Activated CD4-positive, alpha-beta T cell treated with anti-CD3 and anti-CD28 coated beads, Interleukin-2, amount 10 ng/mL, durations not matched to agents 24 days and 14 days (primary cell): Measurements from ENCODE around the gene CTNND2. TPM values are rescaled to one million over a fixed set of nuclear protein-coding genes. Genes with fewer than 3 reads are reported as not detected.

Experiments used
- DNase-seq: peaks from one replicate; pipeline ENCODE4 v3.0.0; 2022
- H3K27ac Mint-ChIP-seq: one replicate; pipeline ENCODE4 v1.8.0; 2022; ENCODE audit warnings: mild to moderate bottlenecking, mixed read lengths
- H3K27me3 Mint-ChIP-seq: one replicate; pipeline ENCODE4 v1.8.0; 2022; ENCODE audit warnings: mixed read lengths
- H3K36me3 Mint-ChIP-seq: one replicate; pipeline ENCODE4 v1.8.0; 2022; ENCODE audit warnings: low read depth, mild to moderate bottlenecking, mixed read lengths
- H3K4me1 Mint-ChIP-seq: one replicate; pipeline ENCODE4 v1.8.0; 2021; ENCODE audit warnings: mixed read lengths
- H3K4me3 Mint-ChIP-seq: one replicate; pipeline ENCODE4 v1.8.0; 2022; ENCODE audit warnings: mild to moderate bottlenecking, moderate library complexity, mixed read lengths
- H3K9me3 Mint-ChIP-seq: one replicate; pipeline ENCODE4 v1.8.0; 2021; ENCODE audit warnings: mixed read lengths
- intact Hi-C: fragments of 100-400 bp; cut with micrococcal nuclease; formaldehyde crosslinking; loops from one replicate; pipeline ENCODE4 v1.15.1; 2023
- total RNA-seq: library from RNA; stranded (reverse); gene quantifications from 2 replicates; pipeline ENCODE4 v1.2.3, GENCODE V29; 2022

Gene CTNND2
- total RNA-seq, 1 donor from 2014 or later, result not detected

DNA sequence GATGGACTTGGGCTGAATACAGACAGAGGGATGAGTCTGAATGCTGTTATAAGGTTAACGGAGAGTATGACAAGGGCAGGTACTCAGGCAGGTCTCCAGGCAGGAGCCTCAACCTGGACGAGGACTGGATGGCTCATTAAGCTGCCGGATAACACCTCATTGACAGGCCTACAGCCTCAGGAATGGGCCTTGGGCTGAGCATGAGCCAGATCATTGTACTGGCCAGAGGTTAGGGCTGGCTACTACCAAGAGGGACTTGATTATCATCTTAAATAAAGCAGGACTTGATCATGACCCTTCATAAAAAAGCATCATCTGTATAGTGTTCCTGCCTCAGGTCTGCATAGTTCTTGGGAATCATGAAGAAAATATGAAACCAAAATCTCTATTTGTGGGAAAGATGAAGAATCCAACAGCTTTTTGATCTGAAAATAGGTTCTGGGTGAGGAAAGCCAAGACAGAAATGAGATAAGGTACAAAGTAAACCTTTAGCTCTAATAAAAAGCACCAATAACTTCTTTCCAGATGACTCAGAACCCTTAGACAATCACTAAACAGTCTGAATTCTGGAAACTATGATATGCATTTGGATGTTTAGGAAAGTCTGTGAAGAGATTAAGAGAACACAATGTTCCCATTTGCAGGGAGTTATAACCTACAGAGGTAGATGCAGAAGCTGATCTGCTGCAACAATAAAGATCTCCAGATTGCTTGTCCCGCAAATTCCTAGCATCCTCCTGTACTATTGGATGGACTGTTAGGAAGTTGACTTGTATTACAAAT is 343.1 kb downstream of the CTNND2 start:
- no peaks in the 10 kb centered on the region for H3K4me1 Mint-ChIP-seq
- H3K9me3 Mint-ChIP-seq, result no peaks in the 10 kb centered on the region
- H3K36me3 Mint-ChIP-seq, result no peaks in the 10 kb centered on the region
- no peak overlapping the region for H3K4me3 Mint-ChIP-seq
- H3K27me3 Mint-ChIP-seq, result no peaks in the 10 kb centered on the region
- H3K27ac Mint-ChIP-seq, result no peak overlapping the region
- no peak for DNase-seq
- intact Hi-C loops, result no loop called here

DNA sequence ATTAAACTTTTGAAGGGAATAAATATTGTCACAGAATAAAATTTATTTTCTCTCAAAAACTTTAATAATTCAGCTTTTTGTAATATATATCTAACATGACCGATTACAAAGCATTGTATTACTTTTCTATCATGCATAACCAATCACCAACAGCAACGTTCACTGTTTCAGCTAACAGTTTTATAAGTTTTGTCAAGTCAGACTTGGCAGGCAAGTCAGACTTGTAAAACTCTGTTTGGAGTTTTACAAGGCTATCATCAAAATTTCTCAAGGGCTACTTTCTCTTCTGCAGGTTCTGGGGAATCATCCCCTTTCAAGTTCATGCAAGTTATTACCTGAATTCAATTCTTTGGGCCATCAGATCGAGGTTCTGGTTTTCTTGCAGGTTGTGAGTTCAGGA is 347.2 kb downstream of the CTNND2 start:
- Mint-ChIP-seq H3K4me3 (no peak overlapping the region), H3K27me3 (no peaks in the 10 kb centered on the region), H3K4me1 (no peaks in the 10 kb centered on the region), H3K9me3 (no peaks in the 10 kb centered on the region), H3K36me3 (no peaks in the 10 kb centered on the region), H3K27ac (no peak overlapping the region)
- DNase-seq, result no peak
- intact Hi-C loops, result no loop called here

DNA sequence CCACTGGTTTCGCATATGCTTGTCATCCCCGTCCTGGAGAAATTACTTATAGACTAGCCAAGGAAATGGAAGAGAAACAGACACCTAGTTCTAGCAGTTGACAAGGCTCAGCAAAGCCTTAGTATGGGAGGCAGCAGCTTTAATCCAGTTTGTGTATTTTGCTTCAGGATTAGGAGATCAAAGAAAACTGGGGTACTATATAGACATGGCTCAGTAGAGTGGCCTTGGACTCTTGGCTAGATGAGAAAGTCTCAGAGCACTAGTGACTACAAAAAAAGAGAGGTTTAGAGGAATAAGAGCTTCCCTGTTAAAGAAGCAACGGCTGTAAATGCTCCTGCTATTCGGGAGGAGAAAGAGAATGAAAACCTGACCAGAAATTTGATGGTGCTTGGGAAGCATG is 349.1 kb downstream of the CTNND2 start:
- Mint-ChIP-seq H3K4me1 (no peaks in the 10 kb centered on the region), H3K9me3 (no peaks in the 10 kb centered on the region)

DNA sequence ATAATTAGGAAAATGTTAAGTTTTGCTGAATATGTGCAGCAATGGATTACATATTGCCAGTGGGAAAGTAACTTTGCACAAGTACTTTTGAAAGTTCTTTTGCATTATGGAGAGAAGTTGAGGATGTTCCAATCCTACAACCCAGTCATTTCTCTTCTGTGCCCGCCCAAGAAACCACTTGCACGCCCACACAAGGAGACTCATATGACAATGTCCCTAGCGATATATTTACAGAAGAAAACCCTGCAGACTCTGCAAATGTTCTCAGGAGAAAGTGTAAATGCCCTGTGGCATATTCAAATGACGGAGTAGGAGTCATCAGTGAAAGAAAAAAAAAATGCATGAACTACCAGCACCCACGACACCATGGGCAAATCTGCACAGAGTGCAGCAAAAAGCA is 356.5 kb downstream of the CTNND2 start:
- H3K9me3 Mint-ChIP-seq, result no peaks in the 10 kb centered on the region
- H3K27ac Mint-ChIP-seq, result no peak overlapping the region
- no peak overlapping the region for H3K4me3 Mint-ChIP-seq
- no peak for DNase-seq
- H3K36me3 Mint-ChIP-seq, result no peaks in the 10 kb centered on the region
- intact Hi-C loops, result no loop called here
- H3K4me1 Mint-ChIP-seq, result no peaks in the 10 kb centered on the region
- H3K27me3 Mint-ChIP-seq, result no peaks in the 10 kb centered on the region

More for the DNA sequence above, 349.1 kb downstream of the CTNND2 start:
- H3K27ac Mint-ChIP-seq, result no peak overlapping the region
- DNase-seq, result no peak
- intact Hi-C loops, result no loop called here
- no peak overlapping the region for H3K4me3 Mint-ChIP-seq
- H3K27me3 Mint-ChIP-seq, result no peaks in the 10 kb centered on the region
- H3K36me3 Mint-ChIP-seq, result no peaks in the 10 kb centered on the region

DNA sequence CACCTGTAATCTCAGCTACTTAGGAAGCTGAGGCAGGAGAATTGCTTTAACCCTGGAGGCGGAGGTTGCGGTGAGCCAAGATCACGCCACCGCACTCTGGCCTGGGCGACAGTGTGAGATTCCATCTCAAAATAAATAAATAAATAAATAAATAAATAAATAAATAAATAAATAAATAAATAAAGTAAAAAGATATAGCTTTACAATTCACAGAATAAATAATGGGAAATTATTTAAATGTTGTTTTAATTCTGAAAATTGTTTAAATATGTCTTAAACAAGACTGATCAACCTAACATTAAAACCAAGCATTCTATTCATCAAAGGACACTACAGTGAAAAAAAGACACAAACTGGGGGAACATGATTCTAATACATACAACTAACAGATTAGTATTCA is 357.1 kb downstream of the CTNND2 start:
- no peak overlapping the region for H3K4me3 Mint-ChIP-seq

DNA sequence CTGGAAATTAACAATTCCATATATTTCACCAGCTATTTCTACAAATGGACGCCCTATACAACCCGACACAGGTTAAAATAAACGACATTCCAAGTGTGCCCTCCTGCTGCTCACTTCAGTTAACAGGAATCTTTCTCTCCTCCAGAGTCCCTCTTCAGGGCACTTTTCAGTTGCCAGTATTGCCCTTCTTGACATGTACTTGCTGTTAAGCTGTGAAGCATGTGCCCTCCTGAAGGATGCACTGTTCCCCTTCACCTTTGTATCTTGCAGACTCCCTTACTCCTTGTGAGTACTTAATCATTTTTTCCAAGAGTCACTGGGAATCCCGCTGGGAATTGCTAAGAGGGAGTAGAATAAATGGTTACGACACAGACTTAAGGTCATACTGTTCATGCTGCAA is 364.1 kb downstream of the CTNND2 start:
- intact Hi-C loops, result no loop called here
- Mint-ChIP-seq H3K9me3 (no peaks in the 10 kb centered on the region), H3K4me1 (no peaks in the 10 kb centered on the region), H3K27ac (no peak overlapping the region), H3K36me3 (no peaks in the 10 kb centered on the region), H3K4me3 (no peak overlapping the region), H3K27me3 (no peaks in the 10 kb centered on the region)
- no peak for DNase-seq

More for the DNA sequence above, 357.1 kb downstream of the CTNND2 start:
- H3K4me1 Mint-ChIP-seq, result no peaks in the 10 kb centered on the region
- no peaks in the 10 kb centered on the region for H3K36me3 Mint-ChIP-seq
- no peaks in the 10 kb centered on the region for H3K27me3 Mint-ChIP-seq
- no peak overlapping the region for H3K27ac Mint-ChIP-seq
- DNase-seq, result no peak
- no peaks in the 10 kb centered on the region for H3K9me3 Mint-ChIP-seq
- intact Hi-C loops, result no loop called here

DNA sequence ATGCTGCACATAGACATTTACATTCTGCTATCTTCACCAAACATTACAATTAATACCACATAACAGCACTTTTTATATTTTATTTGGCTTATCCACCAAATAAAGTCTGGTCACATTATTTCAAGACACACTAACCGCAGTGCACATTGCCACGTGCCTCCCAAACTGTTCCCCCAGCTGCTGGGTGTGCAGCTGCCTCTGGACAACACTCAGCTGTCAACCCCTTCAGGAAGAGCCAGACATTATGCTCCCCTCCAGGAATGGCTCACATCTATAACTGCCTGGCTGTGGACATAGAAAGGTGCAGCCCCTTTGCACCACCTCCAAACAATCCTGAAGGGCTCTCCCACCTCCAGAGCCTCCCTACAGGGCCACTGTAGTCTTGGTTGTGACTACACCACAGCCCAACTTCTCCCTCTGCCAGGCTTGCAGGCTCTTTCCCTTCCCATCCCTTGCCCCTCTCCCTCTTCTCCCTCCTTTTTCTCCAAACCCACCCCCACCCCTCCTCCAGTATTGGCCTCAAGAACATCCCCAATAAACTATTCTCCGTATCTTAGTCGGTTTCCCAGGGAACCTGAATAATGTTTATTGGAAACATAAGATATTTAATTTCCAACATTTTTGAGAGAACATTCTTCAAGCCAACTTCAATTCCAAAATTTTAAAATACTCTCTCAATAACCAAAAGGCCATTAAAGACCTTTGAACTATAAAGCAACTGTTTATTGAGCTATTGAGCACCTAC is 372.3 kb downstream of the CTNND2 start:
- intact Hi-C loops, result no loop called here
- no peaks in the 10 kb centered on the region for H3K36me3 Mint-ChIP-seq

DNA sequence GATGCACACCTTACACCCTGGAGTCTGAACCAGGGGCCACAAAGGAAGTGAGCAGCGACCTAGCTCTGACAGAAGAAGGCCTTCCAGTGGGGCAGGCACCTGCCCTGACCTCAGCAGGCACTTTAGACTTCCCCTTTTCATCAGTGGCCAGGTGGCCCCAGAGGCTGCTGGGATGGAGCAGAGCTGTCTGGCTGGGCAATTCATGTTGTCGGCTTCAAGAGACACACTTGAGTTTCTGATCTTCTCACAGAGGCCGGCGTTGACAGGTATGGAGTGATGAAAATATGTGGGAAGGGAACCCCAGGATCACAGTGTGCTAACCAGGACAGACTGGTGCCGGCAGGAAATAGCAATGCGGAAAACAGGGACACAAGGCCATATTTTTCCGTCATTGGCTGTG is 375.5 kb downstream of the CTNND2 start:
- H3K27ac Mint-ChIP-seq, result no peak overlapping the region
- no peak for DNase-seq
- no peaks in the 10 kb centered on the region for H3K4me1 Mint-ChIP-seq
- no peaks in the 10 kb centered on the region for H3K27me3 Mint-ChIP-seq
- H3K9me3 Mint-ChIP-seq, result no peaks in the 10 kb centered on the region
- no peak overlapping the region for H3K4me3 Mint-ChIP-seq
- intact Hi-C loops, result no loop called here
- no peaks in the 10 kb centered on the region for H3K36me3 Mint-ChIP-seq

More for the DNA sequence above, 372.3 kb downstream of the CTNND2 start:
- H3K4me1 Mint-ChIP-seq, result no peaks in the 10 kb centered on the region
- no peak overlapping the region for H3K4me3 Mint-ChIP-seq
- H3K9me3 Mint-ChIP-seq, result no peaks in the 10 kb centered on the region
- no peak overlapping the region for H3K27ac Mint-ChIP-seq
- H3K27me3 Mint-ChIP-seq, result no peaks in the 10 kb centered on the region
- DNase-seq, result no peak

DNA sequence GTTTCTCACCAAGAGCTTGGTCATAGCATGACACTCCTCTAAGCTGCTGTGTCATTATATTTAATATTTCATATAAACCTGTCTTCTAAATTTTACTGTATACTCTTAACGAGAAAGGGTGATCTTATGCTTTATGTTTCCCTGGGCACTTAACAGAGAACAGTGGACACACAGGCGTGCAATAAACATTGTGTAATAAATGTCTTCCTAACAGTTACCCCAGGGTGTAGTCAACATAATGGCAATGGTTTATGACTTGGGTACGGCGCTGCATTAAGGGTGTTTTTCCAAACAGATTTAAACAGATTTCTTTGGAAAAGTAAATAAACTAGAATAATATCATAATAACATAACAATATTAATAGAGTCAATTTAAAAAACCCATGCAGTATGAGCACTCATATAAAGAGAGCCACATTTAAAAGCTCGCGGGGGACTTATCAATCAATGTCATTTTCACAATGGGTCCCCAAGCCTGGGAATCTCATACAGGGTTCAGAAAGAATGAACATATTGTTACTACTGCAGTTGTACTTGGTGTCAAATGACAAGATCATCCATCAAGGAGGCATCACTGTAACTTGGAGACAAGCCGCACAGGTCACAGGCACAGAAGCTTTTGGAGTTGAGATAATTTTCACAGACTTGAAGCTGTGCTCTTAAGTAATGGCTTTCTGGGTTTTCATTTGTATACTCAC is 376.4 kb downstream of the CTNND2 start:
- no peak for DNase-seq
- no peaks in the 10 kb centered on the region for H3K4me1 Mint-ChIP-seq
- no peak overlapping the region for H3K4me3 Mint-ChIP-seq
- H3K27ac Mint-ChIP-seq, result no peak overlapping the region
- intact Hi-C loops, result no loop called here
- H3K9me3 Mint-ChIP-seq, result no peaks in the 10 kb centered on the region
- no peaks in the 10 kb centered on the region for H3K36me3 Mint-ChIP-seq
- no peaks in the 10 kb centered on the region for H3K27me3 Mint-ChIP-seq

DNA sequence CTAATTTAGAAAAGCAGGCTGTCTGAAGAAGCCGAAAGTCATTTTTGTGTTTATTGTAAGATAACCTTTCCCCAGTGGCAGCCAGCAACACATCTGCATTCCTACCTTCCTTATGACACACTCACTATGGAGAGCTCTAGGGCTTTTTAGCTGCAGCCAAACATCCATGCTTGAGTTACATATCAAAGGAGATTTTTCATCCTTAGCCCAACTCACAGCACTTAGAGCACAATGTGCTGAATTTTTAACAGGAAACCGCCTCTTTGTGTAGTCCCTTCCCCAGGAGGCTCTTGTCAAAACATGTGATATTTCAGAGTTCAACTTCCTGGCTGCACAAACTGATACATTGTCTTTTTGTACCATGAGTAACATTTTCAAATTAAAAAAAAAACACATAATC is 379.2 kb downstream of the CTNND2 start:
- Mint-ChIP-seq H3K4me1 (no peaks in the 10 kb centered on the region), H3K9me3 (no peaks in the 10 kb centered on the region), H3K27me3 (no peaks in the 10 kb centered on the region), H3K4me3 (no peak overlapping the region), H3K27ac (no peak overlapping the region), H3K36me3 (no peaks in the 10 kb centered on the region)
- no peak for DNase-seq
- intact Hi-C loops, result no loop called here

DNA sequence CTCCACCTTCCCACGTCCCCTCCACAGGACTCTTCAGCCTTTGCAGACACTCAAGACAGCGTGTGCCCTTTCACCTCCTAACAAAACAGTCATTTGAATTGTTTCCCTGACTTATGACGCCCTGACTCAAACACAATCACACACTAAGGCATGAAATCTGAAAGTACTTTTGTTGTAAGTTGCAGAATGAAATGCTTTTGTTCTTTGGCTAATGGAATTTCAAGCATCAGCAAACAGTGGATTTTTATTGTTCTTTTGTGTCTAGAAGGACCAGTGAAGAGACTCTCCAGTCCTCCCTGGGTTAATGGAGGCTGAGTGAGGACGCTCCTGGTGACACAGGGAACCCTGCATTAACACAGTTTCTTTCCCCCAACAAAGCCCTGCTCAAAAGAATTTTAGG is 380.1 kb downstream of the CTNND2 start:
- no peaks in the 10 kb centered on the region for H3K36me3 Mint-ChIP-seq
- no peak overlapping the region for H3K4me3 Mint-ChIP-seq
- no peak for DNase-seq
- no peaks in the 10 kb centered on the region for H3K4me1 Mint-ChIP-seq
- no peaks in the 10 kb centered on the region for H3K27me3 Mint-ChIP-seq
- H3K9me3 Mint-ChIP-seq, result no peaks in the 10 kb centered on the region
- no peak overlapping the region for H3K27ac Mint-ChIP-seq
- intact Hi-C loops, result no loop called here

DNA sequence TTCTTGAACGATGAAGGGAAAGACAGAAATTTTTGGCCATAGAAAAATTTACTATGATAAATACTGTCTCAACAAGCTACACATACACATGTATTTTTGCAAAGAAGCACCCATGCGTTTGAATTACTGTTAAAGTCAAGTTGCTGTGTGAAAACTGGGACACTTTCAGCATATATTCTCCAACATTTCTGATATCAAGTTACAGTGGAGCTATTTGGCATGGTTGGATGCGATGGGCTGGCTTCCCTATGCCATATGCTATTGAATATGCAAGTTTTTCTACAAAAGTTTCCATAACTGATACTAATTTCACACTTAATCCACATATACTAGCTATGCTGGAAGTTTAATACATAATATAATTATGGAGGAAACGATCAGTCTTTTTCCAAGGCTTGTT is 381.4 kb downstream of the CTNND2 start:
- Mint-ChIP-seq H3K4me1 (no peaks in the 10 kb centered on the region), H3K36me3 (no peaks in the 10 kb centered on the region), H3K27ac (no peak overlapping the region), H3K27me3 (no peaks in the 10 kb centered on the region), H3K4me3 (no peak overlapping the region), H3K9me3 (no peaks in the 10 kb centered on the region)
- DNase-seq, result no peak
- intact Hi-C loops, result no loop called here

DNA sequence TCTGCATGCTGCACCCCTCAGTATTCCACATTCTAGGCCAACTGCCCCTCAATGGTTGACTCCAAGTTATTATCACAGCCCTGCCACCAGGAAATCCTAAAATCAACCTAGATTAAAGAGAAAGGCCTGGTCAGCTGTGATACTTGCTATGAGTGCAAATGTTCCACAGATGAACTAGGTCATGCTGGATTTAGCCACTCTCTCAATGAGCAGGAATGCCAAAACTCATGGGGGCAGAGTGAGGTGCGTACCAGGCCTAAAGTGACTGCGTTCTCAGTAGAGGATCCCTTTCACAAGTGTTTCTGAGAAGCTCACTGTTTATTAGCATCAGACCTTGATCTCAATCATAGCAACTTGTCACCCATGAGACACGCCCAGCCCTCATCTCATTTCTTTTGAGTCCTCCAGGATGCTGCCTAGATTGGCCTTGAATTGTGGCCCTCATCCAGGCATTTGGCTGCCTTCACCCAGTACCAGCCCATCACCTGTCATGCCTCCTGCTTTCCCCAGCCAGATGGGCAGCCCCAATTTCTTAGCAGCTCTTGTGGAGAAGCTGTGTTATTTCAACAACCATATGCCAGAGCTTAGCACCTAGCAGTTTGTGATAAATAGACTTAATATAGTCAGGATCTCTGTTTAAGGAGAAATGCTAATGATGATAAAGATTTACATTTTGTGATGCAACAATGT is 383.9 kb downstream of the CTNND2 start:
- Mint-ChIP-seq H3K4me3 (no peak overlapping the region), H3K4me1 (no peaks in the 10 kb centered on the region), H3K36me3 (no peaks in the 10 kb centered on the region), H3K27ac (no peak overlapping the region), H3K27me3 (no peaks in the 10 kb centered on the region), H3K9me3 (no peaks in the 10 kb centered on the region)
- intact Hi-C loops, result no loop called here
- no peak for DNase-seq

DNA sequence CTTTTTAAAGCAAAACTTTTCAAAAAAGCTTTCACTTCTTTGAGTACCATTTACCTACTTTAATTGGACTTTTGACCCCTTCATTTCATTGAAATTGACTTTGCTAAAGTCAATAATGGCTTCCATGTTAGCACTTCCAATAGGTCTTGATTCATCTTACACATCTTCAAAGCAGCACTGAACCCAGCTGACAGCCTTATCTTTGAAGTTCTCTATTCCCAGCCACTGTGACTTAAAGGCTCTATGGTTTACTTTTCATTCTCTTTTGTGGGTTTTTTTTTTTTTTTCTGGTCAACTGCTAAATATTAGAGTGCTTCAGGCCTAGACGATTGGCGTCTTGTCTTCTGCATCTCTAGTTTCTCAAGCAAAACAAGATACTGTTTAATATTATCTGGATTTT is 385.0 kb downstream of the CTNND2 start:
- intact Hi-C loops, result no loop called here
- no peak overlapping the region for H3K27ac Mint-ChIP-seq
- no peak overlapping the region for H3K4me3 Mint-ChIP-seq
- no peak for DNase-seq
- H3K9me3 Mint-ChIP-seq, result no peaks in the 10 kb centered on the region
- no peaks in the 10 kb centered on the region for H3K36me3 Mint-ChIP-seq
- H3K27me3 Mint-ChIP-seq, result no peaks in the 10 kb centered on the region
- H3K4me1 Mint-ChIP-seq, result no peaks in the 10 kb centered on the region
